T follicular helper cell (primary cell): ENCODE data around the gene PRM3.
A peak's percentile ranks its signal among the peaks of the same experiment; 100 is the strongest.

Experiments
- DNase-seq: peaks from one replicate; pipeline ENCODE4 v3.0.0-alpha.2; 2020; ENCODE audit warnings: low read depth

PRM3 gene

DNA sequence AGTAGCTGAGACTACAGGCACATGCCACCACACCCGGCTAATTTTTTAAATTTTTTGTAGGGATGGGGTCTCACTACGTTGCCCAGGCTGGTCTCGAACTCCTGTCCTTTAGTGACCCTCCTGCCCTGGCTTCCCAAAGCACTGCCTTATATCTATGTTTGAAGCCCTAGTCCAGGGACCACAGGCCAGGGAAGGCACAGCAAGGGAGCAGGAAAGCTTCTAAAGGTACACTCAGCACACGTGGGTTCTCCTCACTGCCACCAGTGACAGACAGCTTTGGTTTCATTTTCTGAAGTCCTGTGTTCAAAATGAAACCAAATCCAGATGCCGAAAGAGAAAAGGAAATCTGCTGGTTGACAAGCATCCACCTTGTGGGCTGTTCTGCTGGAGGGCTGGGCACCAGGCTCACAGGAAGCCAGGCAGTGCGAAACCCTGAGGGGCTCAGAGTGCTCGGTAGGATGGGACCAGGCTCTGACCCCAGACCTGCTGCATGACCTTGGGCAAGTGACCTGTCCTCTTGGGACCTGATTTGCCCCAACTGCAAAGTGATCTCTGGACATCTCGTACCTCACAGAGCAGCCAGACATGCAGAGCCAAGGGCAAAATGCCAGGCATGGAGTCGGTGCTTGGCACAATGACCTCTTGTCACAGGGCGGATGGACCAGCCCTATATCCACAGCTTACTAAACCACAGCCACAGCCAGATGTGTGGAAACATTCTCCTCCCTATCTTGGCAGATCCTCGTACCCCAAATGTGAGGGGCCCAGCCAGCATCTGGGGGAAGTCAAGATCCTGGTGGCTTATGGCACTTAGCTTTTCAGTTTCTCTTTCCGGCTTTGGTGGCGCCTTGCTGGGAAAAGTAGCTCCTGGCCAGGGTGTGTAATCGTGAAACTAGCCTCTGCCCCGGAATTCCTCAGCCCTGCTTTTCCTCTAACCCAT, 14.6 kb downstream of the PRM3 start:
- DNase-seq: no peak

DNA sequence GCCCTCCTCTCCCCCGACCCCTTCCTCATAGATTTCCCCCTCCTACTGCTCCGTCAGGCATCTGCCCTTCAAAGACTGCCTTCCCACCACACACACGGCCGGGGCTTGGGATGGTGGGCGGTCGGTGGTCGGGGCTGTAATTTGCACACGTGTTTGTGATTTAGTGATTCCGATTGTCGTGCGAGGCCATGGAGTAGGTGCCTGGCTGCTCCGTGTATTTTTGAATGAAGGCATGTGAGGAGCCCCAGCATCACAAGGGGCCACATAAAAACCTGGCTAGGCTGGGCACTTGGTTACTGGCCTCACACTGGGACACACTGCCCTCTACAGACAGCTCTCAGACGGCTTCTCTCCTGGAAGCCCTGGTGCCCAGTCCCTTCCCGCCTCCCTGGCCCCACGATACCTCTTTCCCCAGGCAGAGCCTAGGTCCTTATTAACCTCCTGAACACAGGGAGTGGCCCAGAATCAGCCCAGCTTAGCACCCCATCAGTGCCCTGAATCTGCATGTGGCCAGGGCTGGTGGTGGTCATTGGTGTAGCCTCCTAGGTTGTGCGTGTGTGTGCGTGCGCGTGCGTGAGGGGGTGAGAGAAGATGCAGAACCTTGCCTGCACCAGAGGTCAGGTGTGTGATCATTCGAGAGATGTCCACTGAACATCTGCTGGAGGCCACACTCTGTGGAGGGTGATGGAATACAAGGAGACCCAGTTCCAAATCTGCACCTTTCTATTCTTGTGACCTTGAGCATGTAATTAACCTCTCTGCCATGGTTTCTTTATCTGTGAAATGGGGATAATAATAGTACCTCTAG, 16.1 kb downstream of the PRM3 start:
- no peak for DNase-seq

DNA sequence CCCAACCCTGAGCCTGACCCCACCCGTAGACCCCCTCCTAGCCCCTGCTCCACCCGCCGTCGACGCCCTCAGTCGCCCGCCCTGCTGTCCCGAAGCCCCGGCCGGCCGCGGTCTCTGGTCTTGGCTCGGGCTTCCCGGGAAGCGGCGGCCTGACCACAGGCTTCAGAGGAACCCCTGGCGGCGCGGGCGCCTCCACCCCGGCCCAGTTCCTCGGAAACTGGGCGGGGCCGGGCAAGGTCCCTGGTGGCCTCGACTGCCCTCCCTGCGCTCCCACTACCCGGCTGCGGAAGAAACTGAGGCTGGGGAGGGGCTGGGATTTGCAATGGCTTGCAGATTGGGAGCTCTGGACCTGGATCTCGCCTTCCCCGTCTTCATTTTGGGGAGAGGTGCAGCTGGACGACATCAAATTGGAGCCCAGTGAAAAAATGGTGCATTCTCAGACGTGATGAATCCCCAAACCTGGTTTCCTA, 16.7 kb downstream of the PRM3 start:
- DNase-seq: no peak

DNA sequence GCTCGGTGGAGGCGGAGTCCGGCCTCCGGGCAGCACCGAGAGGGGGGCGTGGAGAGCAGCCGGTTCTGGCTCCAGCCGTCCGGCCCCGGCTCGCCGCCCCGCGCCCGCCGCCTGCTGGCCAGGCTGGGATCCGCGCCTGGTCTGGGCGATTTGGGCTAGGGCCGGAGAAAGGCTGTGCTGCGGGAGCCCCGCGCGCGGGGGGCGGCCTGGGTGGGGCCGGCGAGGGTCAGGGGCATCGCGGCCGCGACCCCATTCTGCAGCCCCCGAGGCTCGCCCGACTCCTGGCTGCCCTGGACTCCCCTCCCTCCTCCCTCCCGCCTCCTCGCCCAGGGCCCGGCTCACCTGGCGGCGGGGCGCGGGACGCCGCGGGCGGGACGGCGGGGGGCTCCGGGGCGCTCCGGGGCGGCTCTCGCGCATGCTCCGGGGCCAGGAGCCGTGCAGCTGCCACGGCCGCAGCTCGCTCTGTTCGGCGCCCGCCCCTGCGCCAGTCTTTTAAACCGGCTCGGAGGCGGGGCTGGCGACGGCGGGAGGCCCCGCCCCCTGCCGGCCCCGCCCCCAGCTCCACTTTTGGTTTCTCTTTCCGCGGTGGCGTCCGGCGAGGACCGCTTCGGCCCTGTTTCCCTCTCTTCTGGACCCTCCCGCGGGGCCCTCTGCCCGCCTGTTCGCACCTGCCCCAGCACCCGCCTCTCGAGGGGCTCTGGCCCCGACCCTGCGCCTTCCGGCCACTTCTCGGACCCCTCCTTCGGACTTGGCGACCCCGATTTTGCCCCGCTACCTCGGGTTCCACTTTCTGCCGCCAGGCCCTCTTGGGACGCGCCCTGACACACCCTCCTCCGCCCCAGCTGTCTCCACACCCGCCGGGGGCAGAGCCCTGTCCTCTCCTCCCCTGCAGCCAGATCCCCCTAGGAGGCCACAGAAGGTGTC, 17.4 kb downstream of the PRM3 start, which contains the start of gene SOCS1:
SOCS1 (minus strand) TSS at position 468 of the 924 bp plus-strand sequence. CDS start 726 bp downstream, outside the sequence.
- peak; percentile 79 for DNase-seq

DNA sequence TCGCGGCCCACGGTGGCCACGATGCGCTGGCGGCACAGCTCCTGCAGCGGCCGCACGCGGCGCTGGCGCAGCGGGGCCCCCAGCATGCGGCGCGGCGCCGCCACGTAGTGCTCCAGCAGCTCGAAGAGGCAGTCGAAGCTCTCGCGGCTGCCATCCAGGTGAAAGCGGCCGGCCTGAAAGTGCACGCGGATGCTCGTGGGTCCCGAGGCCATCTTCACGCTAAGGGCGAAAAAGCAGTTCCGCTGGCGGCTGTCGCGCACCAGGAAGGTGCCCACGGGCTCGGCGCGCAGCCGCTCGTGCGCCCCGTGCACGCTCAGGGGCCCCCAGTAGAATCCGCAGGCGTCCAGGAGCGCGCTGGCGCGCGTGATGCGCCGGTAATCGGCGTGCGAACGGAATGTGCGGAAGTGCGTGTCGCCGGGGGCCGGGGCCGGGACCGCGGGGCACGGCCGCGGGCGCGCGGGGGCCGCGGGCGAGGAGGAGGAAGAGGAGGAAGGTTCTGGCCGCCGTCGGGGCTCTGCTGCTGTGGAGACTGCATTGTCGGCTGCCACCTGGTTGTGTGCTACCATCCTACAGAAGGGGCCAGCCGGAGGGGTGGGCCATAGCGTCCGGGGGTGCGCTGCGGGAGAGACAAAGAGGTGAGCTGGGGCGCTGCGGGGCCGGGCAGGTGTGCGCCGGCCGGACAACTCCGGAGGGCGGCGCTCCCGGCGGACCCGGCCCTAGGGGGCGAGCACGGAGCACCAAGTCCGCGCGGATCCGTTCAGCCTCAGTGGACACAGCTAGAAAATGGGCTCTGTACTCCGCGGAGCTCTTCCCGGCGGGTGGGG, 18.3 kb downstream of the PRM3 start:
- peak; percentile 66 for DNase-seq

DNA sequence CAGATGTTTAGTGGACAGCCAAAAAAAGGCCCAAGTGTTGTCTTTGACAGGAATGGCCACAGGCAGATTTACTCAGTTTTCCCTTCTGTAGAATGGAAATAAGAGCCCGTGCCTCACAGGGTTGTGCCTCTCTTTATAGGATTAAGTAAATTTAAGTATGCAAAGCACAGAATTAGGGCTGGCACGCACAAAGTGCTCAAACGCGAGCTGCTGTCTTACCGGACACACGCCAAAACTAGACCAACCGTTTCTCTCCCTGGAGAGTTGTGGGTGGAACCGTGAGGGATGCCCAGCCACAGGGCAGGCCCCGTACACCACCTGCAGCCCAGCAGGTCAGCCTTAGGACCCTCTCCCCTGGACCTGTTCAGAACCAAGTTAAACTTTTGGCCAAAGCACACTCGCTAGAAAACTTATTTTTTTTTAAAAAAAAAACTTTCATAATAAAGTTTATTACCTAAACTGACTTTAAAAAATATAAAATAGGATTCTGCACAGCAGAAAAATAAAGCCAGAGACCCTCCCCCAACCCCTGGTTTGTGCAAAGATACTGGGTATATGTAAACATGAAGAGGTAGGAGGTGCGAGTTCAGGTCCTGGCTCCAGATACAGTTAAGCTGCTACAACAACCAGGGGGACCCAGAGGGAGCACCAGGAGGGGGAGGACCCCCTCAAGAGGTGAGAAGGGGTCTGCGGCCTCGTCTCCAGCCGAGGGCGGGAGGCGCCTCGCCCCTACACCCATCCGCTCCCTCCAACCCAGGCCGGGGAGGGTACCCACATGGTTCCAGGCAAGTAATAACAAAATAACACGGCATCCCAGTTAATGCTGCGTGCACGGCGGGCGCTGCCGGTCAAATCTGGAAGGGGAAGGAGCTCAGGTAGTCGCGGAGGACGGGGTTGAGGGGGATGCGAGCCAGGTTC, 19.2 kb downstream of the PRM3 start:
- no peak for DNase-seq

DNA sequence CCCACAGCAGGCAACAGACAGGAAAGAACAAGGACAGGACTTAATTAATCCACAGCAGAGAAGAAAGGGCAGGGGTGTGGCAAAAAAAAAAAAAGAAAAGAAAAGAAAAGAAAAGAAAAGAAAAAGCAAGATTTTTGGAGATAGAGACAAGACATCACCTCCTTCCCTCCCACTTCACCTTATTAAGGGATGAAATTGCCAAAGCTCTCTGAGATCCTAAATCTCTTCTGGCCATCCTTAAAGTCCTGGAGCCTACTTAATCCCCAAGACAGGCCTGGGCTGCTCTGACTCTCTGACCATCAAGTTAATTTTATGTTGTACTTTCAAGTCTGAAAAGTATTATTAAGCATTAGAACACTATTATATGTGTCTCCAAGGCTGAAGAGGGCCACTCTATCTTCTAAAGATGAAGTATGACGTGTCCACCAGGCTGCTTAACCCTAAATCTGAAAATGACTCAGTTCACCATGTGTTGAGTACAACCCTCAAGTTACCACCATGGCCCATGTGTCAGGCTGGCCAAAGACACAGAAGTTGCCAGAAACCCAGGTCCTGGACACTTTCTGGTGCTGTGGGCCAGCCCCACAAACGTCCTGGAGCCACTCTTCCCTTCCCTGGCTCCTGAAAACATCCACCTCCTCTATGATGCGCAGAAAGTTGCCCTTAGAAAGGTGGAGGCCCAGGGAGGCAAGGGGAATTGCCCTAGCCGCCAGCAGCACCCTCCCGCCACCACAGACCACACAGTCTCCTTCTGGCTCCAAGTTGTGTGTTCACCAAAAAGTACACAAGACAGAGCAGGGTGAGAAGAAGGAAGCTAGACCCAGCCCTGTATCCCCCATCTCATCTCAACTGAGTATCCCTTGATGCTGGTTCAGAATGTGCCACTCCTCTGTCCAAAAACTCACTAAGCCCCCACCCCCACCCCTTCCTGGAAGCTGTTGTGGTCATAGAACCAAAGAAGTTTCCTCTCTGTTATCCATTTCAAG, 20.1 kb downstream of the PRM3 start:
- no peak for DNase-seq

DNA sequence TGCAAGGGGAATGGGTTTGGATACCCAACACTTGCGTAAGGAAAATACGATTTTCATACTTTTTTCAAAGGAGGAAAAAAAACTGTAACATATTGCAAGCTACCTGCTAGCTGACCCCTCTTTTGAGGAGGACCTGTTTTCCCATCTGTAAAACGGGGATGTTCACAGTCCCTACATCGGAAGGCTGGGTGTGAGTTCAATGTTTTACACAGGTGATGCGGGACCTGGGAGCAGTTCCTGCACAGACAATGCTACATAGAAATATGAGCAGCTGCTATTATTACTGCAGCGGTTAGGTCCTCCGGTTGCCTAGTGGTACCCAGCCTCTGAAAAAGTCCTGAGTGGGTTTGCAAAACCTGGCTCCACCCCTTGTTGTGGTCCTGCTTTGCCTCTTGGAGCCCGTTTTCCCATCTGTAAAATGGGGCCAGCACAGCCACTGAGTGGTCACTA, 20.9 kb downstream of the PRM3 start:
- DNase-seq: no peak

DNA sequence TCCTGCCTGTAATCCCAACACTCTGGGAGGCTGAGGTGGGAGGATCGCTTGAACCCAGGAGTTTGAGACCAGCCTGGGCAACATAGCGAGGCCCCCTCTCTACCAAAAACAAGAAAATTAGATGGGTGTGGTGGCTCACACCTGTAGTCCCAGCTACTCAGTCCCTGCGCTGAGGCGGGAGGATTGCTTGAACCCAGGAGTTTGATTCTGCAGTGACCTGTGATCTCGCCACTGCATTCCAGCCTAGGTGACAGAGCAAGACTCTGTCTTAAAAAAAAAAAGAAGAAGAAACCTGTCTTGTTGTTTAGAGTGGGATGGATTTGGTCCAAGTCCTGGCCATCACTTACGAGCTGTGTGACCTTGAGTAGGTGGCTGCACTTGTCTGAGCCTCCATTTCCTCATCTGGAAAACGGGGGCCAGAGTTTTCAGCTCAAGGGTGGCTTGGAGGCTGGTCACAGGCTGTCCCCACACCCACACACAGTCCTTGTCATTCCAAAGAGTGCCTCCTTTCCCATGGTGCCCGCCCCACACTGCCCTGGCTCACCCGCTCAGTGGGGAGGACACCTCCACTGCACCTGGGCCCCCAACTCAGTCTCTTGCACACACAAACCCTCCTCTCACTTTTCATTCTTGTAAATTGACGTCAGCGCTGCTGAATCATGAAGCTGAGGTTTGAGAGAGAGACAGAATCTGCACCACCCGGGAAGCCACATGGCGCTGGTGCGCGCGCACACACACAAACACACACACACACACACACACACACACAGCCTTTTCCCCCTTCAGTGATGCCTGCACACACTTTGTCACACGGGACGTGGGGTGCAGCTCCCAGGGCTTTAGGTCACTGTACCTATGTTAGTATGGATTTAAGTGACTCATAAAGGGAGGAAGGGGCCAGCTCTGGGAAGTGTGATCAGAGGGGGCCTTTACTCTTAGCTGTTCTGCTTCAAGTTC, 21.6 kb downstream of the PRM3 start:
- DNase-seq: peak; percentile 65

DNA sequence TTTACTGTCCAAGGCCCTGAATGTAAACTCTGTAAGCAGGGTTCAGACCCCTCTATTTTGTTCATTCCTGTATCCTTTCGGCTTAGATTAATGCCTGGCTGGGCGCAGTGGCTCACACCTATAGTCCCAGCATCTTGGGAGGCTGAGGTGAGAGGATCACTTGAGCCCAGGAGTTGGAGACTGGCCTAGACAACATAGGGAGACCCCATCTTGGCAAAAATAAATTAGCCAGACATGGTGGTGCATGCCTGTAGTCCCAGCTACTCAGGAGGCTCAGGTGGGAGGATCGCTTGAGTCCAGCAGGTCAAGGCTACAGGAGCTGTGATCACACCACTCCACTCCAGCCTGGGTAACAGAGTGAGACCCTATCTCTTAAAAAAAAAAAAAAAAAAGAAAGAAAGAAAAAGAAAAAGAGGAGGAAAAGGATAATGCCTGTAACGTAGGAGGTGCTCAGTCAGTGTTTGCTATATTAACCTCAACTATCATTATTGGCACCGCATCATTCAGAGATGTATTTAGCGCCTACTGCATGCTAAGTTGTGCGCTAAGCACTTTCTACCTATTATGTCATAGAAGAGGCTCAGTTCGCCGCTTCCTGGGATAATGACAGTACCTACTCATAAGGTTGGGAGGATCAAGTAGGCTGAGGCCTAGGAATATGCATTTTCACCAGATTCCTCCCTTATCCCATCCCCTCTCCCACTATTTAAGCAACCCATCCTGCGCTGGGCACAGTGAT, 22.5 kb downstream of the PRM3 start:
- DNase-seq: no peak

DNA sequence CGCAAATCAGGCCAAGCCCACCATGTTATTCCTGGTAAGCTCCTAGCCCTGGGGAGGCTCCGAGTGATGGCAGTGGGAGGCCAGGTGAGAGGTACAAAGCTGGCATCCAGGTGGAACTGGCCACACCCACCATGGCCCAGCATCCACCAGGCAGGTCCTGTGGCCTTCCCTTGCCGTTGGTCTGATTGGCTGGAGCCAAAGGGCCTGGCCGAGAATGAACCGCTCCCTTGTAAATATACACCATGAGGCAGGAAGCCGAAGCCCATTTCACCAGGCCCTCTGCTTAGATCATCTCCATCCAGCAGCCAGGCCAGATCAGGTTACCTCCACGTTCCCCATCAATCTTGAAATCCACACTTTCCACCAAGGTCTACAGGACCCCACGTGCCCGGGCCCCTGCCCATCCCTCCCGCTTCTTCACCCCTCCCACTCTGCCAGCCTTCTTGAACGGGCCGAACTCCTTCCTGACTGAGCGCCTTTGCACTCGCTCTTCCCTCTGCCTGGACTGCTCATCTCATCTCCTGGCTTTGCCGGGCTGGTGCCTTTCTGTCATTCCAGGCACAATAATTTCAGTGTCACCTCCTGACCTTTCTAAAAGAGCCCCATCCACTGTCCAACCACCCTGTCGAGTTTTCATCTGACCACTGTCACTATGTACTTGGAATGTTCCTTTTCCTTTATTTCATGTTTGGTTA, 23.2 kb downstream of the PRM3 start:
- no peak for DNase-seq

DNA sequence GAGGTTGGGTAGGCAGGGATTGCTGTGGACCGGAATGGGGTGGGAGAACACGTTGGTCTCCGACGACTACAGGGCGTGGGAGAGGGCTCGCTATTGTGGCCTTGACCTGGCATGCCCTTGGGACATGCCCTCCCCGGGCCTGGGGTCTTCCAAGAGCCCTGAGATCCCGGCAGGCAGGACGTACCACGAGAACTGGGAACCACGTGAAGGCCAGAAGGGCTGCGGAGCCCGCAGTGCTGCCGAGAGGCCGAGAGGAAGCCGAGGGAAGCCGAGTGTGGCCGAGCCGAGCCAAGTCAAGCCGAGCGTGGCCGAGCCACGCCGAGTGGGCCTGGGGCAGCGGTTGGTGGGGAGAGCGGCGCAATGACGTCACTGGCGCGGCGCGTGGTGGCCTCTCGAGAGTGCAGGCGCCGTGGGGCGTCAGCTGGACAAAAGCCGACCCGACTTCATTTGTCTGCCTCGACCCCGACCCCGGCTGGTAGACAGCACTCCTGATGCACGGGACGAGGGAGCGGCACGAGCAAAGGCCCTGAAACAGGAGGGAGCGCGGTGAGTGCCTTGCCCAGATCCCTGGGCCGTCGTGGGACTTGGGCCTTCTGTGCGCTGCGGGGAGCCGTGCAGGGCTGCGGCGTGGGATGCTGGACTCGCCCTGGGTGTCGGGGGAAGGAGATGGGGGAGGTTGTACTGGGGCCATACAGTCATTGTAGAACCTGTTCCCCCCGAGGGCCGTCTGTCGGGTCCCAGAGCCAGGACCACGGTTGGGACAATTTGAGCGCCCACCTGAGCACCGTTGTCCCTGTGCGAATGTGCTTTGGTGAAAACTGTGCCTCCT, 24.0 kb downstream of the PRM3 start:
- DNase-seq: no peak

DNA sequence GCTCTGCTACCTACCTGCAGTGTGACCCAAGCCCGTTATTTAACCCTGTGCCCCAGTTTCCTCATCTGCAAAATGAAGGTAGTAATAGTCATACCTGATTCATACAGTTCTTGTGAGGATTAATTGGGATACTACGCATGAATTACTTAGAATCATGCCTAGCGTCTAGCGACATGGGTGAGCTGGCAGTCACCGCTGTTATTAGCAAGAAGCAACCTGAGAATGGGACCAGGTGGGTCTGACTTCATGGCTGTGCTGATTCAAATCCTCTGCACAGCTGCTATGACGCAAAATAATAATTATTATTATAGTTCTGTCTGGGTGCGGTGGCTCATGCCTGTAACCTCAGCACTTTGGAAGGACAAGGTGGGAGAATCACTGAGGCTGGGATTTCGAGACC, 25.3 kb downstream of the PRM3 start:
- no peak for DNase-seq

DNA sequence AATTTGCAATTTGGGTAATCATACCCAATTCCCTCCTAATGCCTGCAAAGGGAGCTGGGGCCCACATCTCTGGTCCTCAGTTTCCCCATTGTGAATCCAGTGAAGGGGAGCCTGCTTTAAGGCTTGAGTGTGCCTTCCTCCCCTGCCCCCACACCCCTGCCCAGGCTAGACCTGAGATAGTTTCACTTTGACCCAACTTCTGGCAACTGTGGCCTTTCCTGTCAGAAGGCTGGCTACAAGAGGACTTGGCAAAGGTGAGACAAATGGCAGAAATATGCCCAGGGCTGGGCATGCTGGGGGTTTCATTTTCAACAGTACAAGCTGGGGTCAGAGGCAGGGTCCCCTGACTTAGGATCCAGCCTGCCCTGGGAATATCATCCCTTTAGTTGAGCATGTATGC, 27.4 kb downstream of the PRM3 start:
- DNase-seq: no peak

DNA sequence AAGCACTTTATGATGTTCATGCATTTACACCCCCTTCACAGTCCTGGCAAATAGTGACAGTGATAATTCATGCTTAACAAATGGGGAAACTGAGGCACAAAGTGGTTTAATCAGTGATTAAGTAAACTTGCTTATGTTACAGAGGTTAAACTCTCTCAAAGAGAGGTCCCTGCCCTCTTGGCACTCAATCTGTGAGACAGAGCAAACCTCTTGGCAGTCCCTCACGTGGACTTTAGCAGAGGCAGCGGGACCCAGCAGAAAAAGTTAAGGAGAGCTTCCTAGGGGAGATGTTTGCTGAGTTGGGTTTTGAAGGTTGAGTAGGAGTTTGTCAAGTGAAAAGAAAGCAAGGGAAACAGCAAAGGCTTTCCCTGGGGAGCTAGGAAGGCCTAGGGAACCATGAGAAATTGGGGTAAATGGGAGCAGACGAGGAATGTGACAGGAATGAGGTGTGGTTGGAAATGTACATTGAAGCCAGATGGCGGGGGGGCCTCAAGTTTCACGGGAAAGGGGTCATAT, 28.1 kb downstream of the PRM3 start:
- no peak for DNase-seq
